ENCODE measurements around the gene CHRNB1.

DNA sequence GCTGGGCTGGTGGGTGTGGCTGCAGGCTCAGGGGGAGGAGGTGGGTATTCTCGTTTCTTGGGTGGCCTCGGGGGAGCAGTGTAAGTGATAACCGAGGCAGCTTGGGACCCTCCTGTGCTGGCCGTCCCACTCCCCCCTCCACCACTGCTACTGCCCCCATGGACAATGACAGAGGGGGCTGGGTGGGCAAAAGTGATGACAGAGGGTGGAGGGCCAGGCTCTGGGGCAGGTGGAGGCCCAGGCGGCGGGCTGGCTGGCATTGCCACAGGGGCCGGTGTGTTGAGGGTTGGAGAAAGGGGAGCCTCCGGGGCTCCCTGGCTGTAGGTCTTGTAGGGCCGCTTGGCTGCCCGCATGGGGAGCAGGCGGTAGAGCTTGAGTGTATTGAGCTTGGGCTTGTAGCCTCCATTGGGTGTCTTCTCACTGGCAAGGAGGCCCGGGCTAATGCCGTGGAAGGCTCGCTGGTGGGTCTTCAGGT lies 18.5 kb downstream of the CHRNB1 start:
- TF ChIP-seq CTCF (IDR thresholded peaks at IDR 0.05) (no peak), POLR2A (IDR thresholded peaks at IDR 0.05) (no peak)
